ENCODE data around the gene SSTR3.
A peak's percentile ranks its signal among the peaks of the same experiment; 100 is the strongest.
"Not testable (repeated sequence)": the region's sequence is repeated elsewhere in the genome, so short reads cannot be mapped to it uniquely, and the experiment has no call there.

Gene SSTR3

GRCh38 chr22:37210041-37210803, 2.1 kb downstream of the SSTR3 start:
- DNase-seq (ENCODE audit: low spot score): no peak

GRCh38 chr22:37209140-37209845, 3.0 kb downstream of the SSTR3 start:
- DNase-seq (ENCODE audit: low spot score): no peak

- DNase-seq (ENCODE audit: low spot score): no peak
These were observed 3.7 kb downstream of the SSTR3 start for GRCh38 chr22:37208401-37209139.

GRCh38 chr22:37207981-37208380, 4.3 kb downstream of the SSTR3 start:
- no peak for DNase-seq (ENCODE audit: low spot score)

GRCh38 chr22:37206841-37207821, 5.1 kb downstream of the SSTR3 start:
- no peak for DNase-seq (ENCODE audit: low spot score)

- no peak for DNase-seq (ENCODE audit: low spot score)
These were observed 6.0 kb downstream of the SSTR3 start for GRCh38 chr22:37206118-37206840.

- no peak for DNase-seq (ENCODE audit: low spot score)
These were observed 7.2 kb downstream of the SSTR3 start for GRCh38 chr22:37205046-37205445.

GRCh38 chr22:37204045-37204655, 8.1 kb downstream of the SSTR3 start:
- DNase-seq (ENCODE audit: low spot score): no peak

GRCh38 chr22:37203354-37204044, 8.8 kb downstream of the SSTR3 start:
- DNase-seq (ENCODE audit: low spot score): peak; percentile 36

GRCh38 chr22:37202716-37203115, 9.6 kb downstream of the SSTR3 start:
- no peak for DNase-seq (ENCODE audit: low spot score)

- DNase-seq (ENCODE audit: low spot score): no peak
These were observed 10.2 kb downstream of the SSTR3 start for GRCh38 chr22:37202001-37202555.

- not testable (repeated sequence) for DNase-seq (ENCODE audit: low spot score)
These were observed 10.8 kb downstream of the SSTR3 start for GRCh38 chr22:37201443-37201820.

GRCh38 chr22:37199760-37200108, 12.5 kb downstream of the SSTR3 start:
- DNase-seq (ENCODE audit: low spot score): no peak

GRCh38 chr22:37199103-37199759, 13.0 kb downstream of the SSTR3 start:
- DNase-seq (ENCODE audit: low spot score): peak; percentile 99

- peak; percentile 78 for DNase-seq (ENCODE audit: low spot score)
These were observed 13.8 kb downstream of the SSTR3 start for GRCh38 chr22:37198258-37199102.

GRCh38 chr22:37197451-37198257, 14.6 kb downstream of the SSTR3 start:
- no peak for DNase-seq (ENCODE audit: low spot score)
